Endothelial cell of umbilical vein (primary cell): ENCODE measurements around the gene CYTH1. TPM values are rescaled to one million over a fixed set of nuclear protein-coding genes. Genes with fewer than 3 reads are reported as not detected.

ENCODE experiments used
- BruUV-seq: library from RNA; stranded (reverse); fragments of 400-500 nt; replicated peaks from 2 replicates; lab custom pipeline; 2021; lab: Mats Ljungman, UMichigan
- CTCF ChIA-PET: fragments of 300-600, 350-600 bp; sonication (Branson Sonifier 250); formaldehyde crosslinking; loops from one replicate; lab custom pipeline; 2021; ENCODE audit warnings: antibody characterized with exemption, inconsistent platforms; lab: Charles Lee
- POLR2A ChIA-PET: fragments of 300-600, 350-600 bp; sonication (Branson Sonifier 250); formaldehyde crosslinking; loops from one replicate; lab custom pipeline; 2021; ENCODE audit warnings: antibody characterized with exemption, inconsistent platforms; lab: Charles Lee
- DNase-seq: peaks from one replicate; pipeline ENCODE4 v3.0.0-alpha.2; 2011; ENCODE audit warnings: low read depth, low spot score
- FAIRE-seq: peaks from 2 replicates; lab custom pipeline; 2011; peaks lifted over from hg19 to GRCh38; lab: Jason Lieb, UNC
- H2AFZ ChIP-seq: 2 replicates; pipeline ENCODE4 v1.6.0; 2012; ENCODE audit warnings: low read depth, low read length, control low read depth, inconsistent platforms
- H3K27ac ChIP-seq: 2 replicates; pipeline ENCODE4 v1.5.1; 2011; ENCODE audit warnings: low read depth, mild to moderate bottlenecking, control low read depth, low read length, moderate library complexity; ENCODE audit not compliant: insufficient read depth
- H3K27me3 ChIP-seq, 2 experiments: 2 replicates each; pipeline versions ENCODE4 v1.6.0 to v1.6.1; 2011; ENCODE audit warnings: low read length in 2 of 2, mixed read lengths in 1 of 2; ENCODE audit not compliant: control insufficient read depth in 2 of 2, insufficient read depth in 2 of 2
- H3K36me3 ChIP-seq, 2 experiments: 2 replicates in 1 of 2; 3 replicates in 1 of 2; pipeline ENCODE4 v1.5.1; 2011; ENCODE audit warnings: low read length in 2 of 2, mild to moderate bottlenecking in 1 of 2, moderate library complexity in 1 of 2; ENCODE audit not compliant: control insufficient read depth in 2 of 2, insufficient read depth in 2 of 2; ENCODE audit errors: extremely low read depth in 1 of 2
- H3K4me1 ChIP-seq: 3 replicates; pipeline ENCODE4 v1.5.1; 2011; ENCODE audit warnings: mild to moderate bottlenecking, low read length; ENCODE audit not compliant: control insufficient read depth, insufficient read depth; ENCODE audit errors: extremely low read depth
- H3K4me2 ChIP-seq: 2 replicates; pipeline ENCODE4 v1.6.1; 2011; ENCODE audit warnings: low read length, control low read depth, mixed read lengths; ENCODE audit not compliant: insufficient read depth
- H3K4me3 ChIP-seq, 3 experiments: fragments of 200-600 bp in 1 of 3; sonication (generic), shearing (Covaris generic) in 1 of 3; replicated peaks in 1 of 3; 2 replicates each; pipeline ENCODE4 v1.5.1; 2011 to 2016; ENCODE audit warnings: control low read depth in 3 of 3, low read length in 3 of 3, mild to moderate bottlenecking in 2 of 3, inconsistent platforms in 1 of 3, low read depth in 1 of 3, moderate library complexity in 1 of 3; ENCODE audit not compliant: insufficient read depth in 1 of 3
- H3K79me2 ChIP-seq: 2 replicates; pipeline ENCODE4 v1.6.0; 2012; ENCODE audit warnings: low read length, inconsistent platforms; ENCODE audit not compliant: control insufficient read depth, insufficient read depth
- H3K9ac ChIP-seq: replicated peaks from 2 replicates; pipeline ENCODE3; 2011; ENCODE audit warnings: low read length, control low read depth; ENCODE audit not compliant: insufficient read depth; ENCODE audit errors: extremely low read depth
- H3K9me1 ChIP-seq: replicated peaks from 3 replicates; pipeline ENCODE4 v1.6.0; 2011; ENCODE audit warnings: mild to moderate bottlenecking, low read length; ENCODE audit not compliant: control insufficient read depth, insufficient read depth; ENCODE audit errors: extremely low read depth
- H3K9me3 ChIP-seq: replicated peaks from 2 replicates; pipeline ENCODE4 v1.5.1; 2012; ENCODE audit warnings: low read length, inconsistent platforms; ENCODE audit not compliant: control insufficient read depth, insufficient read depth
- H4K20me1 ChIP-seq: replicated peaks from 2 replicates; pipeline ENCODE3; 2011; ENCODE audit warnings: mild to moderate bottlenecking, low read length; ENCODE audit not compliant: control insufficient read depth, insufficient read depth; ENCODE audit errors: extremely low read depth
- CTCF ChIP-seq, 2 donors: IDR thresholded peaks; 1 replicate in 1 of 2; 2 replicates in 1 of 2; pipeline ENCODE4 v1.5.1; 2011; ENCODE audit warnings: low read length in 2 of 2, mild to moderate bottlenecking in 2 of 2, moderate library complexity in 2 of 2, control low read depth in 1 of 2, inconsistent platforms in 1 of 2, low read depth in 1 of 2; ENCODE audit not compliant: insufficient read depth in 1 of 2; ENCODE audit errors: extremely low read depth in 1 of 2
- EZH2 ChIP-seq: IDR thresholded peaks from 2 replicates; pipeline ENCODE4 v1.6.1; 2012; ENCODE audit warnings: borderline replicate concordance, low read depth, mild to moderate bottlenecking, moderate library complexity, low read length, inconsistent platforms; ENCODE audit not compliant: severe bottlenecking
- FOS ChIP-seq: IDR thresholded peaks from 2 replicates; pipeline ENCODE4 v1.6.1; 2011; ENCODE audit warnings: mild to moderate bottlenecking, low read length, moderate library complexity, borderline replicate concordance; ENCODE audit not compliant: insufficient read depth
- GATA2 ChIP-seq: IDR thresholded peaks from 2 replicates; pipeline ENCODE4 v1.7.0; 2011; ENCODE audit warnings: low read depth, mild to moderate bottlenecking, moderate library complexity, mixed read lengths, low read length; ENCODE audit not compliant: insufficient read length, insufficient read depth
- JUN ChIP-seq: IDR thresholded peaks from 2 replicates; pipeline ENCODE4 v1.6.1; 2011; ENCODE audit warnings: borderline replicate concordance, low read depth; ENCODE audit not compliant: insufficient read length, insufficient read depth
- MAX ChIP-seq: IDR thresholded peaks from 2 replicates; pipeline ENCODE4 v1.6.1; 2011; ENCODE audit not compliant: insufficient read depth, insufficient read length
- MYC ChIP-seq: IDR thresholded peaks from one replicate; pipeline ENCODE4 v1.6.1; 2011; ENCODE audit warnings: mild to moderate bottlenecking, low read depth, low read length
- POLR2A ChIP-seq: IDR thresholded peaks from 2 replicates; pipeline ENCODE4 v1.6.1; 2012; ENCODE audit warnings: low read depth, mild to moderate bottlenecking, control low read depth, low read length
- POLR2AphosphoS5 ChIP-seq: IDR thresholded peaks from 2 replicates; pipeline ENCODE4 v1.6.1; 2012; ENCODE audit warnings: low read depth, mild to moderate bottlenecking, control low read depth, low read length, moderate library complexity; ENCODE audit not compliant: insufficient read depth
- dilution Hi-C: fragments of 300-500 bp; cut with MboI; formaldehyde crosslinking; loops from one replicate; pipeline ENCODE4 v1.15.0; 2019; ENCODE audit warnings: low sequenced_read_pairs; ENCODE audit not compliant: extremely low pct_ligation_motif_present
- intact Hi-C: fragments of 100-400 bp; cut with micrococcal nuclease; formaldehyde crosslinking; loops from one replicate; pipeline ENCODE4 v1.10.0; 2022
- polyA plus RNA-seq, 4 experiments: library from polyadenylated mRNA; depleted of rRNA in 3 of 4; stranded (reverse) in 3 of 4; unstranded in 1 of 4; fragments of >200 nt; gene quantifications; 2 replicates each; pipeline versions ENCODE4 v1.2.1 to v1.2.3, GENCODE V29; 2011 to 2012; ENCODE audit warnings: missing spikeins in 1 of 4
- total RNA-seq: library from RNA; stranded (reverse); gene quantifications from 2 replicates; pipeline ENCODE4 v1.2.3, GENCODE V29; 2021

CYTH1 gene
- total and polyA plus RNA-seq, 2 donors (not counting 3 experiments of a cell fraction or from before 2014, with no cell fraction given), result 35.9 to 49.9 TPM

- Histone ChIP-seq H4K20me1 (peaks cover 3% of the 10 kb centered on the region), H3K9me3 (no peaks in the 10 kb centered on the region), H3K4me1 (peaks cover 35% of the 10 kb centered on the region), H3K27me3 (no peaks in the 10 kb centered on the region), H3K4me3 (no peak overlapping the region), H3K79me2 (peaks cover 26% of the 10 kb centered on the region), H3K9ac (no peak overlapping the region), H3K4me2 (peak overlapping the region; percentile 52), H3K9me1 (no peaks in the 10 kb centered on the region), H3K27ac (peak overlapping the region; percentile 55), H3K36me3 (no peaks in the 10 kb centered on the region), H2AFZ (no peak overlapping the region)
- dilution Hi-C loops, result no loop called here
- BruUV-seq, result no TSS peak
- ChIA-PET CTCF (interaction anchor here (1.0 to 4.5 kb wide), 6 partner anchors 8 to 219 kb away, joined by 3 to 32 read pairs (median 8); no protein-coding TSS in a partner anchor), POLR2A (no interaction called here)
- FAIRE-seq (no peak), DNase-seq (no peak)
- TF ChIP-seq POLR2A (no peak), JUN (no peak), EZH2 (no peak), FOS (no peak), MYC (no peak), GATA2 (no peak), POLR2AphosphoS5 (no peak), MAX (no peak), CTCF (IDR thresholded peaks at IDR 0.05; ENCODE audit: extremely low read depth in 1 of 2, insufficient read depth in 1 of 2, low read depth in 1 of 2, low read length in 2 of 2) (no peak)
- intact Hi-C loops, result loop anchor here (1.0 kb wide), 1 partner anchor 20 kb away; no protein-coding TSS in a partner anchor
Observed at GRCh38 chr17:78715876-78716275, 66.2 kb downstream of the CYTH1 start.
